B cell (primary cell): ENCODE data around the gene GABRP. TPM values are rescaled to one million over a fixed set of nuclear protein-coding genes. Genes with fewer than 3 reads are reported as not detected.

ENCODE experiments used
- ATAC-seq: fragments of 200-7000 bp; cut with Tn5 transposase; one replicate; pipeline ENCODE4 v1.10.0; 2021; ENCODE audit warnings: low read depth, mild to moderate bottlenecking, moderate number of reproducible peaks, moderate library complexity
- CTCF ChIA-PET: fragments of 350-600 bp; sonication (Branson Sonifier 250); formaldehyde crosslinking; loops from one replicate; lab custom pipeline; 2021; ENCODE audit warnings: antibody characterized with exemption, inconsistent platforms; lab: Charles Lee
- POLR2A ChIA-PET: fragments of 350-600 bp; sonication (Branson Sonifier 250); formaldehyde crosslinking; loops from one replicate; lab custom pipeline; 2021; ENCODE audit warnings: antibody characterized with exemption; lab: Charles Lee
- DNase-seq: peaks from one replicate; pipeline ENCODE4 v3.0.0; 2013
- H2AFZ ChIP-seq: 2 replicates; pipeline ENCODE4 v1.6.1; 2012; ENCODE audit warnings: mild to moderate bottlenecking, low read depth, low read length; ENCODE audit not compliant: insufficient read depth, poor library complexity, severe bottlenecking
- H3K27ac ChIP-seq, 2 donors: 1 replicate in 1 of 2; 2 replicates in 1 of 2; pipeline ENCODE4 v1.5.1; 2012 to 2013; ENCODE audit warnings: low read length in 2 of 2, mild to moderate bottlenecking in 2 of 2, moderate library complexity in 1 of 2
- H3K27me3 ChIP-seq, 4 experiments: fragments of 200-600 bp in 1 of 4; sonication (generic) in 1 of 4; replicated peaks in 1 of 4; 1 replicate in 2 of 4; 2 replicates in 2 of 4; pipeline versions ENCODE4 v1.6.1 to v1.7.0; 2013 to 2016; ENCODE audit warnings: low read length in 3 of 4, mild to moderate bottlenecking in 2 of 4, mixed read lengths in 1 of 4, moderate library complexity in 1 of 4; ENCODE audit not compliant: insufficient read depth in 4 of 4, control insufficient read depth in 3 of 4; ENCODE audit errors: control extremely low read depth in 1 of 4
- H3K36me3 ChIP-seq, 2 experiments: replicated peaks in 1 of 2; 1 replicate in 1 of 2; 2 replicates in 1 of 2; pipeline versions ENCODE4 v1.6.1 to v1.7.1; 2013; ENCODE audit warnings: low read length in 1 of 2; ENCODE audit not compliant: insufficient read depth in 2 of 2, control insufficient read depth in 1 of 2; ENCODE audit errors: control extremely low read depth in 1 of 2, extremely low read depth in 1 of 2
- H3K4me1 ChIP-seq, 2 donors: fragments of 200-600 bp in 1 of 2; sonication (generic) in 1 of 2; 1 replicate in 1 of 2; 2 replicates in 1 of 2; pipeline versions ENCODE4 v1.5.1 to v1.6.1; 2013 to 2017; ENCODE audit warnings: low read length in 2 of 2; ENCODE audit not compliant: control insufficient read depth in 2 of 2, insufficient read depth in 2 of 2
- H3K4me2 ChIP-seq: replicated peaks from 2 replicates; pipeline ENCODE3; 2012; ENCODE audit warnings: mild to moderate bottlenecking, low read depth, low read length; ENCODE audit not compliant: poor library complexity, severe bottlenecking
- H3K4me3 ChIP-seq, 5 experiments: fragments of 200-600 bp in 1 of 5; sonication (generic) in 1 of 5; 1 replicate in 3 of 5; 2 replicates in 2 of 5; pipeline versions ENCODE4 v1.5.1 to v1.7.0; 2011 to 2016; ENCODE audit warnings: low read length in 4 of 5, mild to moderate bottlenecking in 4 of 5, low read depth in 2 of 5, control low read depth in 1 of 5, moderate library complexity in 1 of 5; ENCODE audit not compliant: insufficient read depth in 1 of 5; ENCODE audit errors: control extremely low read depth in 1 of 5, extremely low read depth in 1 of 5
- H3K79me2 ChIP-seq: fragments of 200-600 bp; sonication (generic); one replicate; pipeline ENCODE4 v1.6.0; 2016; ENCODE audit warnings: low read length; ENCODE audit not compliant: control insufficient read depth, insufficient read depth
- H3K9ac ChIP-seq: fragments of 200-600 bp; sonication (generic); 2 replicates; pipeline ENCODE4 v1.6.1; 2017; ENCODE audit warnings: mild to moderate bottlenecking, low read length, moderate library complexity
- H3K9me3 ChIP-seq, 3 donors: one replicate each; pipeline versions ENCODE4 v1.6.1 to v1.7.1; 2013; ENCODE audit warnings: low read length in 2 of 3; ENCODE audit not compliant: control insufficient read depth in 2 of 3, insufficient read depth in 1 of 3; ENCODE audit errors: control extremely low read depth in 1 of 3
- H4K20me1 ChIP-seq: 2 replicates; pipeline ENCODE4 v1.6.0; 2012; ENCODE audit warnings: mild to moderate bottlenecking, low read length; ENCODE audit not compliant: insufficient read depth, control insufficient read depth, poor library complexity, severe bottlenecking
- H3K27ac Mint-ChIP-seq: one replicate; pipeline ENCODE4 v1.8.0; 2021; ENCODE audit warnings: mixed read lengths
- H3K27me3 Mint-ChIP-seq: one replicate; pipeline ENCODE4 v1.8.0; 2021; ENCODE audit warnings: mixed read lengths
- H3K4me1 Mint-ChIP-seq: one replicate; pipeline ENCODE4 v1.8.0; 2021; ENCODE audit warnings: mixed read lengths
- H3K4me3 Mint-ChIP-seq: one replicate; pipeline ENCODE4 v1.8.0; 2021; ENCODE audit warnings: mixed read lengths
- H3K9me3 Mint-ChIP-seq: one replicate; pipeline ENCODE4 v1.8.0; 2022; ENCODE audit warnings: mixed read lengths; ENCODE audit not compliant: insufficient read depth
- CTCF ChIP-seq: fragments of 200-600 bp; IDR thresholded peaks from one replicate; pipeline ENCODE4 v1.8.0; 2022; ENCODE audit warnings: antibody characterized with exemption, mild to moderate bottlenecking
- EZH2 ChIP-seq: IDR thresholded peaks from 2 replicates; pipeline ENCODE4 v1.6.1; 2012; ENCODE audit warnings: borderline replicate concordance, low read depth, mild to moderate bottlenecking, moderate library complexity, low read length; ENCODE audit not compliant: insufficient read depth, poor library complexity, severe bottlenecking
- WGBS: methylation state at CpG from one replicate; pipeline ENCODE4 v1.1.5; 2013; ENCODE audit warnings: missing lambda C conversion rate; ENCODE audit not compliant: insufficient coverage; 5-methylcytosine and 5-hydroxymethylcytosine counted together
- intact Hi-C: fragments of 100-400 bp; cut with micrococcal nuclease; formaldehyde crosslinking; loops from one replicate; pipeline ENCODE4 v1.10.0; 2022
- polyA plus RNA-seq: library from polyadenylated mRNA; depleted of rRNA; stranded (reverse); fragments of >200 nt; gene quantifications from 2 replicates; pipeline ENCODE4 v1.2.3, GENCODE V29; 2012
- total RNA-seq, 2 donors: library from RNA; stranded (reverse); fragments of 120-200 nt in 1 of 2; gene quantifications; 1 replicate in 1 of 2; 2 replicates in 1 of 2; pipeline versions ENCODE4 v1.2.3 to v1.2.4, GENCODE V29; 2013 to 2022

The GABRP gene
- total and polyA plus RNA-seq, 2 donors (not counting 1 experiment from before 2014, with no cell fraction given): not detected

- CTCF ChIA-PET: no interaction called here
- POLR2A ChIA-PET: no interaction called here
- Histone ChIP-seq H3K9me3 (peaks cover 7 to 13% (median 10%) of the 10 kb centered on the region in 3 donors), H3K4me1 (no peaks in the 10 kb centered on the region), H2AFZ (no peak overlapping the region), H3K79me2 (no peaks in the 10 kb centered on the region), H4K20me1 (no peaks in the 10 kb centered on the region), H3K9ac (no peak overlapping the region), H3K27me3 (peaks cover 0 to 3% (median 0%) of the 10 kb centered on the region in 4 experiments), H3K4me2 (no peak overlapping the region), H3K36me3 (no peaks in the 10 kb centered on the region), H3K27ac (no peak overlapping the region), H3K4me3 (no peak overlapping the region)
- Mint-ChIP-seq H3K4me1 (no peaks in the 10 kb centered on the region), H3K27ac (no peak overlapping the region), H3K4me3 (no peak overlapping the region), H3K27me3 (peaks cover 21% of the 10 kb centered on the region), H3K9me3 (peaks cover 12% of the 10 kb centered on the region)
- no peak for ATAC-seq
- intact Hi-C loops: no loop called here
- WGBS: no CpG with 5 or more reads among the region's 2 CpGs
- DNase-seq: no peak
- TF ChIP-seq EZH2: no peak
- TF ChIP-seq CTCF: no peak
Observed at GRCh38 chr5:170857066-170857465, 73.5 kb downstream of the GABRP start.

GRCh38 chr5:170860415-170860814 is 76.9 kb downstream of the GABRP start:
- Histone ChIP-seq H2AFZ (no peak overlapping the region), H3K79me2 (no peaks in the 10 kb centered on the region), H3K4me1 (peaks cover 0 to 3% of the 10 kb centered on the region in 2 donors), H3K9ac (no peak overlapping the region), H3K9me3 (peaks cover 7 to 14% (median 10%) of the 10 kb centered on the region in 3 donors), H3K27ac (no peak overlapping the region), H4K20me1 (no peaks in the 10 kb centered on the region), H3K27me3 (peaks cover 0 to 15% (median 7%) of the 10 kb centered on the region in 4 experiments), H3K36me3 (no peaks in the 10 kb centered on the region), H3K4me2 (no peak overlapping the region), H3K4me3 (no peak overlapping the region)
- peaks cover 2% of the 10 kb centered on the region for H3K4me1 Mint-ChIP-seq
- ChIA-PET POLR2A (no interaction called here), CTCF (no interaction called here)
- peaks cover 44% of the 10 kb centered on the region for H3K27me3 Mint-ChIP-seq
- DNase-seq (no peak), ATAC-seq (no peak)
- H3K4me3 Mint-ChIP-seq: no peak overlapping the region
- TF ChIP-seq EZH2 (no peak), CTCF (no peak)
- no peak overlapping the region for H3K27ac Mint-ChIP-seq
- intact Hi-C loops: no loop called here
- H3K9me3 Mint-ChIP-seq: peaks cover 14% of the 10 kb centered on the region
